Caco-2 (cell line): ENCODE data around the gene PSG5. TPM values are rescaled to one million over a fixed set of nuclear protein-coding genes. Genes with fewer than 3 reads are reported as not detected.
"Not testable (repeated sequence)": the region's sequence is repeated elsewhere in the genome, so short reads cannot be mapped to it uniquely, and the experiment has no call there.

Experiments
- BruUV-seq: library from RNA; stranded (reverse); fragments of 400-500 nt; replicated peaks from 2 replicates; lab custom pipeline; 2021; lab: Mats Ljungman, UMichigan
- CTCF ChIA-PET: fragments of 300-600 bp; sonication (Branson Sonifier 250); formaldehyde crosslinking; loops from one replicate; lab custom pipeline; 2022; ENCODE audit warnings: antibody characterized with exemption; lab: Charles Lee
- POLR2A ChIA-PET: fragments of 300-600 bp; sonication (Branson Sonifier 250); formaldehyde crosslinking; loops from one replicate; lab custom pipeline; 2022; ENCODE audit warnings: antibody characterized with exemption; lab: Charles Lee
- DNase-seq, 2 experiments: peaks; one replicate each; pipeline versions ENCODE4 v3.0.0 to v3.0.0-alpha.2; 2020 to 2022
- H3K27me3 ChIP-seq: replicated peaks from 2 replicates; pipeline ENCODE4 v1.6.0; 2011; ENCODE audit warnings: low read length; ENCODE audit not compliant: control insufficient read depth, insufficient read depth
- H3K36me3 ChIP-seq: 2 replicates; pipeline ENCODE4 v1.5.1; 2011; ENCODE audit warnings: low read length; ENCODE audit not compliant: control insufficient read depth, insufficient read depth
- H3K4me1 ChIP-seq: fragments of 250-450 bp; sonication (Bioruptor Pico); 2 replicates; pipeline ENCODE4 v1.5.1; 2020; ENCODE audit warnings: mild to moderate bottlenecking
- H3K4me3 ChIP-seq: 2 replicates; pipeline ENCODE4 v1.5.1; 2011; ENCODE audit warnings: low read depth, mild to moderate bottlenecking, control low read depth, low read length
- H3K9me3 ChIP-seq: fragments of 250-450 bp; sonication (Bioruptor Pico); 2 replicates; pipeline ENCODE4 v1.5.1; 2020; ENCODE audit warnings: mild to moderate bottlenecking, moderate library complexity
- H3K27ac Mint-ChIP-seq: one replicate; pipeline ENCODE4 v1.8.0; 2022; ENCODE audit warnings: mixed read lengths; ENCODE audit not compliant: unreplicated experiment
- H3K27me3 Mint-ChIP-seq: one replicate; pipeline ENCODE4 v1.8.0; 2022; ENCODE audit warnings: mixed read lengths; ENCODE audit not compliant: insufficient read depth, unreplicated experiment
- H3K36me3 Mint-ChIP-seq: one replicate; pipeline ENCODE4 v1.8.0; 2022; ENCODE audit warnings: mild to moderate bottlenecking, mixed read lengths; ENCODE audit not compliant: insufficient read depth, unreplicated experiment
- H3K4me1 Mint-ChIP-seq: one replicate; pipeline ENCODE4 v1.8.0; 2022; ENCODE audit warnings: low read depth, mixed read lengths; ENCODE audit not compliant: unreplicated experiment
- H3K4me3 Mint-ChIP-seq: one replicate; pipeline ENCODE4 v1.8.0; 2022; ENCODE audit warnings: mild to moderate bottlenecking, moderate library complexity, mixed read lengths; ENCODE audit not compliant: unreplicated experiment
- H3K9me3 Mint-ChIP-seq: one replicate; pipeline ENCODE4 v1.8.0; 2022; ENCODE audit warnings: mixed read lengths; ENCODE audit not compliant: unreplicated experiment
- intact Hi-C: fragments of 100-400 bp; cut with micrococcal nuclease; formaldehyde crosslinking; loops from one replicate; pipeline ENCODE4 v1.10.0; 2022; ENCODE audit not compliant: unreplicated experiment
- total RNA-seq: library from RNA; stranded (reverse); gene quantifications from 2 replicates; pipeline ENCODE4 v1.2.3, GENCODE V29; 2022

The PSG5 gene
- total RNA-seq, 1 experiment from 2014 or later = 1.7 TPM

- intact Hi-C loops, H3K4me3 Mint-ChIP-seq, H3K27me3 Mint-ChIP-seq, H3K4me3 ChIP-seq, H3K36me3 ChIP-seq, H3K9me3 ChIP-seq, H3K4me1 Mint-ChIP-seq, POLR2A ChIA-PET, H3K36me3 Mint-ChIP-seq, BruUV-seq, H3K27me3 ChIP-seq, CTCF ChIA-PET, DNase-seq, H3K4me1 ChIP-seq, H3K9me3 Mint-ChIP-seq, H3K27ac Mint-ChIP-seq: not testable (repeated sequence)
These were observed 12.5 kb upstream of the PSG5 start for GRCh38 chr19:43198686-43199419.

GRCh38 chr19:43197666-43198397 lies 11.5 kb upstream of the PSG5 start:
- intact Hi-C loops, CTCF ChIA-PET, H3K4me3 Mint-ChIP-seq, H3K9me3 ChIP-seq, H3K9me3 Mint-ChIP-seq, H3K4me1 ChIP-seq, H3K27me3 Mint-ChIP-seq, H3K36me3 Mint-ChIP-seq, DNase-seq, H3K36me3 ChIP-seq, H3K27ac Mint-ChIP-seq, BruUV-seq, POLR2A ChIA-PET, H3K4me3 ChIP-seq, H3K4me1 Mint-ChIP-seq, H3K27me3 ChIP-seq: not testable (repeated sequence)

GRCh38 chr19:43194397-43194796 lies 8.1 kb upstream of the PSG5 start:
- intact Hi-C loops, CTCF ChIA-PET, BruUV-seq, H3K9me3 Mint-ChIP-seq, H3K27me3 Mint-ChIP-seq, H3K4me1 ChIP-seq, H3K9me3 ChIP-seq, DNase-seq, H3K4me3 ChIP-seq, H3K27me3 ChIP-seq, H3K36me3 ChIP-seq, POLR2A ChIA-PET, H3K4me3 Mint-ChIP-seq, H3K27ac Mint-ChIP-seq, H3K36me3 Mint-ChIP-seq, H3K4me1 Mint-ChIP-seq: not testable (repeated sequence)

- intact Hi-C loops, H3K27me3 ChIP-seq, H3K27me3 Mint-ChIP-seq, POLR2A ChIA-PET, H3K27ac Mint-ChIP-seq, H3K4me3 ChIP-seq, H3K9me3 Mint-ChIP-seq, H3K36me3 ChIP-seq, BruUV-seq, H3K4me1 ChIP-seq, H3K9me3 ChIP-seq, DNase-seq, H3K36me3 Mint-ChIP-seq, CTCF ChIA-PET, H3K4me1 Mint-ChIP-seq, H3K4me3 Mint-ChIP-seq: not testable (repeated sequence)
These were observed 6.2 kb upstream of the PSG5 start for GRCh38 chr19:43192381-43193155.
